Endothelial cell of umbilical vein (primary cell): ENCODE measurements around the gene POP5. TPM values are rescaled to one million over a fixed set of nuclear protein-coding genes. Genes with fewer than 3 reads are reported as not detected.

ENCODE experiments used
- BruUV-seq: library from RNA; stranded (reverse); fragments of 400-500 nt; replicated peaks from 2 replicates; lab custom pipeline; 2021; lab: Mats Ljungman, UMichigan
- CTCF ChIA-PET: fragments of 300-600, 350-600 bp; sonication (Branson Sonifier 250); formaldehyde crosslinking; loops from one replicate; lab custom pipeline; 2021; ENCODE audit warnings: antibody characterized with exemption, inconsistent platforms; lab: Charles Lee
- POLR2A ChIA-PET: fragments of 300-600, 350-600 bp; sonication (Branson Sonifier 250); formaldehyde crosslinking; loops from one replicate; lab custom pipeline; 2021; ENCODE audit warnings: antibody characterized with exemption, inconsistent platforms; lab: Charles Lee
- DNase-seq: peaks from one replicate; pipeline ENCODE4 v3.0.0-alpha.2; 2011; ENCODE audit warnings: low read depth, low spot score
- FAIRE-seq: peaks from 2 replicates; lab custom pipeline; 2011; peaks lifted over from hg19 to GRCh38; lab: Jason Lieb, UNC
- H2AFZ ChIP-seq: 2 replicates; pipeline ENCODE4 v1.6.0; 2012; ENCODE audit warnings: low read depth, low read length, control low read depth, inconsistent platforms
- H3K27ac ChIP-seq: 2 replicates; pipeline ENCODE4 v1.5.1; 2011; ENCODE audit warnings: low read depth, mild to moderate bottlenecking, control low read depth, low read length, moderate library complexity; ENCODE audit not compliant: insufficient read depth
- H3K27me3 ChIP-seq, 2 experiments: 2 replicates each; pipeline versions ENCODE4 v1.6.0 to v1.6.1; 2011; ENCODE audit warnings: low read length in 2 of 2, mixed read lengths in 1 of 2; ENCODE audit not compliant: control insufficient read depth in 2 of 2, insufficient read depth in 2 of 2
- H3K36me3 ChIP-seq, 2 experiments: 2 replicates in 1 of 2; 3 replicates in 1 of 2; pipeline ENCODE4 v1.5.1; 2011; ENCODE audit warnings: low read length in 2 of 2, mild to moderate bottlenecking in 1 of 2, moderate library complexity in 1 of 2; ENCODE audit not compliant: control insufficient read depth in 2 of 2, insufficient read depth in 2 of 2; ENCODE audit errors: extremely low read depth in 1 of 2
- H3K4me1 ChIP-seq: 3 replicates; pipeline ENCODE4 v1.5.1; 2011; ENCODE audit warnings: mild to moderate bottlenecking, low read length; ENCODE audit not compliant: control insufficient read depth, insufficient read depth; ENCODE audit errors: extremely low read depth
- H3K4me2 ChIP-seq: 2 replicates; pipeline ENCODE4 v1.6.1; 2011; ENCODE audit warnings: low read length, control low read depth, mixed read lengths; ENCODE audit not compliant: insufficient read depth
- H3K4me3 ChIP-seq, 3 experiments: fragments of 200-600 bp in 1 of 3; sonication (generic), shearing (Covaris generic) in 1 of 3; replicated peaks in 1 of 3; 2 replicates each; pipeline ENCODE4 v1.5.1; 2011 to 2016; ENCODE audit warnings: control low read depth in 3 of 3, low read length in 3 of 3, mild to moderate bottlenecking in 2 of 3, inconsistent platforms in 1 of 3, low read depth in 1 of 3, moderate library complexity in 1 of 3; ENCODE audit not compliant: insufficient read depth in 1 of 3
- H3K79me2 ChIP-seq: 2 replicates; pipeline ENCODE4 v1.6.0; 2012; ENCODE audit warnings: low read length, inconsistent platforms; ENCODE audit not compliant: control insufficient read depth, insufficient read depth
- H3K9ac ChIP-seq: replicated peaks from 2 replicates; pipeline ENCODE3; 2011; ENCODE audit warnings: low read length, control low read depth; ENCODE audit not compliant: insufficient read depth; ENCODE audit errors: extremely low read depth
- H3K9me1 ChIP-seq: replicated peaks from 3 replicates; pipeline ENCODE4 v1.6.0; 2011; ENCODE audit warnings: mild to moderate bottlenecking, low read length; ENCODE audit not compliant: control insufficient read depth, insufficient read depth; ENCODE audit errors: extremely low read depth
- H3K9me3 ChIP-seq: replicated peaks from 2 replicates; pipeline ENCODE4 v1.5.1; 2012; ENCODE audit warnings: low read length, inconsistent platforms; ENCODE audit not compliant: control insufficient read depth, insufficient read depth
- H4K20me1 ChIP-seq: replicated peaks from 2 replicates; pipeline ENCODE3; 2011; ENCODE audit warnings: mild to moderate bottlenecking, low read length; ENCODE audit not compliant: control insufficient read depth, insufficient read depth; ENCODE audit errors: extremely low read depth
- EZH2 ChIP-seq: IDR thresholded peaks from 2 replicates; pipeline ENCODE4 v1.6.1; 2012; ENCODE audit warnings: borderline replicate concordance, low read depth, mild to moderate bottlenecking, moderate library complexity, low read length, inconsistent platforms; ENCODE audit not compliant: severe bottlenecking
- FOS ChIP-seq: IDR thresholded peaks from 2 replicates; pipeline ENCODE4 v1.6.1; 2011; ENCODE audit warnings: mild to moderate bottlenecking, low read length, moderate library complexity, borderline replicate concordance; ENCODE audit not compliant: insufficient read depth
- GATA2 ChIP-seq: IDR thresholded peaks from 2 replicates; pipeline ENCODE4 v1.7.0; 2011; ENCODE audit warnings: low read depth, mild to moderate bottlenecking, moderate library complexity, mixed read lengths, low read length; ENCODE audit not compliant: insufficient read length, insufficient read depth
- JUN ChIP-seq: IDR thresholded peaks from 2 replicates; pipeline ENCODE4 v1.6.1; 2011; ENCODE audit warnings: borderline replicate concordance, low read depth; ENCODE audit not compliant: insufficient read length, insufficient read depth
- MYC ChIP-seq: IDR thresholded peaks from one replicate; pipeline ENCODE4 v1.6.1; 2011; ENCODE audit warnings: mild to moderate bottlenecking, low read depth, low read length
- POLR2A ChIP-seq: IDR thresholded peaks from 2 replicates; pipeline ENCODE4 v1.6.1; 2012; ENCODE audit warnings: low read depth, mild to moderate bottlenecking, control low read depth, low read length
- POLR2AphosphoS5 ChIP-seq: IDR thresholded peaks from 2 replicates; pipeline ENCODE4 v1.6.1; 2012; ENCODE audit warnings: low read depth, mild to moderate bottlenecking, control low read depth, low read length, moderate library complexity; ENCODE audit not compliant: insufficient read depth
- dilution Hi-C: fragments of 300-500 bp; cut with MboI; formaldehyde crosslinking; loops from one replicate; pipeline ENCODE4 v1.15.0; 2019; ENCODE audit warnings: low sequenced_read_pairs; ENCODE audit not compliant: extremely low pct_ligation_motif_present
- intact Hi-C: fragments of 100-400 bp; cut with micrococcal nuclease; formaldehyde crosslinking; loops from one replicate; pipeline ENCODE4 v1.10.0; 2022
- polyA plus RNA-seq, 4 experiments: library from polyadenylated mRNA; depleted of rRNA in 3 of 4; stranded (reverse) in 3 of 4; unstranded in 1 of 4; fragments of >200 nt; gene quantifications; 2 replicates each; pipeline versions ENCODE4 v1.2.1 to v1.2.3, GENCODE V29; 2011 to 2012; ENCODE audit warnings: missing spikeins in 1 of 4
- total RNA-seq: library from RNA; stranded (reverse); gene quantifications from 2 replicates; pipeline ENCODE4 v1.2.3, GENCODE V29; 2021
- TF ChIP-seq, protein P1 (sequence below): IDR thresholded peaks from 2 replicates; pipeline ENCODE4 v1.6.1; 2011; ENCODE audit not compliant: insufficient read depth, insufficient read length
- TF ChIP-seq, protein P2 (sequence below), 2 donors: IDR thresholded peaks; 1 replicate in 1 of 2; 2 replicates in 1 of 2; pipeline ENCODE4 v1.5.1; 2011; ENCODE audit warnings: low read length in 2 of 2, mild to moderate bottlenecking in 2 of 2, moderate library complexity in 2 of 2, control low read depth in 1 of 2, inconsistent platforms in 1 of 2, low read depth in 1 of 2; ENCODE audit not compliant: insufficient read depth in 1 of 2; ENCODE audit errors: extremely low read depth in 1 of 2

POP5 gene
- total and polyA plus RNA-seq, 2 donors (not counting 3 experiments of a cell fraction or from before 2014, with no cell fraction given), result 25.7 to 60.2 TPM

DNA sequence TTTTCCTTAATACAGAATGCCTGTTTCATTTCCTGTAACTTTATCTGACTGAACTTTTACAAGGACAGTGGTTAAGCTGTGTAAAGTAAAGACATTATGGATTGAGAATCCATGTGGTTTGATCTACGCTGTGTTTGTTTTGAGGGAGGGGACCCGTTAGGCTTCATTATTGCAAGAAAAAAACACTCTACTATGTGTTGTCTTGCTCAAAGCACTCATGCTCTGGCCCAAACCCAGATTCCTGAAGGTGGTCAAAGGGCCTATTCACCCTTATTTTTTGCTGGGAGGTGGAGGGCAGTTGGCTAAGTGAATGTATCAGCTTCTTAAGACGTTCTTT lies 35.2 kb downstream of the POP5 start:
- CTCF ChIA-PET, result no interaction called here
- dilution Hi-C loops, result no loop called here
- peaks cover 11 to 20% of the 10 kb centered on the region in 2 experiments for H3K36me3 ChIP-seq

More for the DNA sequence above, 35.2 kb downstream of the POP5 start:
- intact Hi-C loops, result no loop called here
- no peak overlapping the region for H3K27ac ChIP-seq
- POLR2A ChIA-PET, result no interaction called here
- no peak overlapping the region for H3K4me2 ChIP-seq
- no peaks in the 10 kb centered on the region for H3K27me3 ChIP-seq
- no peak overlapping the region for H3K4me3 ChIP-seq
- H3K9me3 ChIP-seq, result no peaks in the 10 kb centered on the region
- no peak for DNase-seq
- no peak for FAIRE-seq
- no peaks in the 10 kb centered on the region for H4K20me1 ChIP-seq
- peaks cover 86% of the 10 kb centered on the region for H3K79me2 ChIP-seq
- H3K9me1 ChIP-seq, result no peaks in the 10 kb centered on the region
- no TSS peak for BruUV-seq
- TF ChIP-seq, protein P1, sequence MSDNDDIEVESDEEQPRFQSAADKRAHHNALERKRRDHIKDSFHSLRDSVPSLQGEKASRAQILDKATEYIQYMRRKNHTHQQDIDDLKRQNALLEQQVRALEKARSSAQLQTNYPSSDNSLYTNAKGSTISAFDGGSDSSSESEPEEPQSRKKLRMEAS, result no peak
- TF ChIP-seq MYC, result no peak
- TF ChIP-seq FOS, result no peak
- no peak for TF ChIP-seq GATA2
- TF ChIP-seq POLR2AphosphoS5, result no peak
- TF ChIP-seq, protein P2, sequence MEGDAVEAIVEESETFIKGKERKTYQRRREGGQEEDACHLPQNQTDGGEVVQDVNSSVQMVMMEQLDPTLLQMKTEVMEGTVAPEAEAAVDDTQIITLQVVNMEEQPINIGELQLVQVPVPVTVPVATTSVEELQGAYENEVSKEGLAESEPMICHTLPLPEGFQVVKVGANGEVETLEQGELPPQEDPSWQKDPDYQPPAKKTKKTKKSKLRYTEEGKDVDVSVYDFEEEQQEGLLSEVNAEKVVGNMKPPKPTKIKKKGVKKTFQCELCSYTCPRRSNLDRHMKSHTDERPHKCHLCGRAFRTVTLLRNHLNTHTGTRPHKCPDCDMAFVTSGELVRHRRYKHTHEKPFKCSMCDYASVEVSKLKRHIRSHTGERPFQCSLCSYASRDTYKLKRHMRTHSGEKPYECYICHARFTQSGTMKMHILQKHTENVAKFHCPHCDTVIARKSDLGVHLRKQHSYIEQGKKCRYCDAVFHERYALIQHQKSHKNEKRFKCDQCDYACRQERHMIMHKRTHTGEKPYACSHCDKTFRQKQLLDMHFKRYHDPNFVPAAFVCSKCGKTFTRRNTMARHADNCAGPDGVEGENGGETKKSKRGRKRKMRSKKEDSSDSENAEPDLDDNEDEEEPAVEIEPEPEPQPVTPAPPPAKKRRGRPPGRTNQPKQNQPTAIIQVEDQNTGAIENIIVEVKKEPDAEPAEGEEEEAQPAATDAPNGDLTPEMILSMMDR (IDR thresholded peaks at IDR 0.05; ENCODE audit: extremely low read depth in 1 of 2, insufficient read depth in 1 of 2, low read depth in 1 of 2, low read length in 2 of 2), result no peak
- TF ChIP-seq EZH2, result no peak
- no peak for TF ChIP-seq POLR2A
- TF ChIP-seq JUN, result no peak
- H3K9ac ChIP-seq, result no peak overlapping the region
- H2AFZ ChIP-seq, result no peak overlapping the region
- H3K4me1 ChIP-seq, result peaks cover 22% of the 10 kb centered on the region
